Gastroesophageal sphincter (tissue), 3 donors: ENCODE results near the gene KDM5B.

ENCODE experiments used
- CTCF ChIP-seq, 4 experiments: fragments of 200-600 bp in 2 of 4; fragments of 450-650 bp in 2 of 4; sonication (generic) in 1 of 4; IDR thresholded peaks; one replicate each; pipeline ENCODE4 v1.5.1; 2017 to 2019; ENCODE audit warnings: antibody characterized with exemption in 4 of 4, mild to moderate bottlenecking in 2 of 4, moderate library complexity in 2 of 4
- EP300 ChIP-seq: sonication (generic); formaldehyde crosslinking; IDR thresholded peaks from one replicate; pipeline ENCODE4 v1.6.1; 2017; ENCODE audit warnings: antibody characterized with exemption, mild to moderate bottlenecking
- POLR2A ChIP-seq, 2 donors: fragments of 450-650 bp; IDR thresholded peaks; one replicate each; pipeline ENCODE4 v1.6.1; 2017; ENCODE audit warnings: antibody characterized with exemption in 2 of 2, mild to moderate bottlenecking in 2 of 2, moderate library complexity in 1 of 2
- POLR2AphosphoS5 ChIP-seq: sonication (generic); formaldehyde crosslinking; IDR thresholded peaks from one replicate; pipeline ENCODE4 v1.6.1; 2017; ENCODE audit warnings: antibody characterized with exemption

GRCh38 chr1:202680586-202681352 lies 127.5 kb downstream of the KDM5B start:
- TF ChIP-seq CTCF (IDR thresholded peaks at IDR 0.05): no peak
- no peak for TF ChIP-seq POLR2AphosphoS5
- TF ChIP-seq POLR2A (IDR thresholded peaks at IDR 0.05): no peak
- no peak for TF ChIP-seq EP300
